Skeletal muscle tissue (tissue), 4 donors: Measurements from ENCODE around the gene PTPN2. TPM values are rescaled to one million over a fixed set of nuclear protein-coding genes. Genes with fewer than 3 reads are reported as not detected.

Experiments
- H3K27ac ChIP-seq: one replicate; pipeline ENCODE4 v1.7.0; 2013; ENCODE audit warnings: mild to moderate bottlenecking, low read depth, low read length, inconsistent platforms
- H3K27me3 ChIP-seq, 3 donors: one replicate each; pipeline ENCODE4 v1.7.0; 2013; ENCODE audit warnings: low read length in 3 of 3; ENCODE audit not compliant: control insufficient read depth in 3 of 3, insufficient read depth in 3 of 3
- H3K36me3 ChIP-seq, 3 donors: one replicate each; pipeline ENCODE4 v1.7.0; 2013; ENCODE audit warnings: low read length in 3 of 3; ENCODE audit not compliant: control insufficient read depth in 3 of 3, insufficient read depth in 3 of 3
- H3K4me1 ChIP-seq, 3 donors: one replicate each; pipeline ENCODE4 v1.7.0; 2013; ENCODE audit warnings: low read length in 3 of 3, mild to moderate bottlenecking in 3 of 3; ENCODE audit not compliant: control insufficient read depth in 3 of 3, insufficient read depth in 3 of 3
- H3K4me3 ChIP-seq, 3 donors: one replicate each; pipeline ENCODE4 v1.7.0; 2013; ENCODE audit warnings: low read length in 3 of 3
- H3K9ac ChIP-seq, 3 donors: one replicate each; pipeline ENCODE4 v1.7.0; 2013; ENCODE audit warnings: low read length in 3 of 3, mild to moderate bottlenecking in 3 of 3, moderate library complexity in 2 of 3, low read depth in 1 of 3
- H3K9me3 ChIP-seq, 3 donors: one replicate each; pipeline ENCODE4 v1.7.0; 2013; ENCODE audit warnings: low read length in 3 of 3; ENCODE audit not compliant: control insufficient read depth in 3 of 3
- total RNA-seq: library from RNA; depleted of rRNA; stranded (reverse); fragments of >200 nt; gene quantifications from one replicate; pipeline ENCODE4 v1.2.3, GENCODE V29; 2014
- donor health status: Osteomylitis.

The PTPN2 gene
- total RNA-seq, 1 donor from 2014 or later, result 17.2 TPM

- Histone ChIP-seq H3K9me3 (no peaks in the 10 kb centered on the region), H3K36me3 (no peaks in the 10 kb centered on the region), H3K4me3 (no peak overlapping the region), H3K4me1 (no peaks in the 10 kb centered on the region), H3K27me3 (peaks cover 0 to 2% (median 0%) of the 10 kb centered on the region in 3 donors), H3K27ac (no peak overlapping the region), H3K9ac (no peak overlapping the region)
Measured at GRCh38 chr18:12751891-12752290, 132.1 kb downstream of the PTPN2 start.

GRCh38 chr18:12751503-12751884 lies 132.5 kb downstream of the PTPN2 start:
- no peak overlapping the region for H3K27ac ChIP-seq
- peaks cover 0 to 2% (median 0%) of the 10 kb centered on the region in 3 donors for H3K27me3 ChIP-seq
- H3K36me3 ChIP-seq, result no peaks in the 10 kb centered on the region
- no peaks in the 10 kb centered on the region for H3K9me3 ChIP-seq
- H3K4me3 ChIP-seq, result no peak overlapping the region
- H3K4me1 ChIP-seq, result no peaks in the 10 kb centered on the region
- H3K9ac ChIP-seq, result no peak overlapping the region

- H3K27me3 ChIP-seq, result peaks cover 0 to 2% (median 0%) of the 10 kb centered on the region in 3 donors
- H3K9ac ChIP-seq, result no peak overlapping the region
- no peaks in the 10 kb centered on the region for H3K36me3 ChIP-seq
- H3K9me3 ChIP-seq, result no peaks in the 10 kb centered on the region
- no peak overlapping the region for H3K4me3 ChIP-seq
- no peaks in the 10 kb centered on the region for H3K4me1 ChIP-seq
- H3K27ac ChIP-seq, result no peak overlapping the region
Measured at GRCh38 chr18:12750715-12751502, 133.1 kb downstream of the PTPN2 start.

DNA sequence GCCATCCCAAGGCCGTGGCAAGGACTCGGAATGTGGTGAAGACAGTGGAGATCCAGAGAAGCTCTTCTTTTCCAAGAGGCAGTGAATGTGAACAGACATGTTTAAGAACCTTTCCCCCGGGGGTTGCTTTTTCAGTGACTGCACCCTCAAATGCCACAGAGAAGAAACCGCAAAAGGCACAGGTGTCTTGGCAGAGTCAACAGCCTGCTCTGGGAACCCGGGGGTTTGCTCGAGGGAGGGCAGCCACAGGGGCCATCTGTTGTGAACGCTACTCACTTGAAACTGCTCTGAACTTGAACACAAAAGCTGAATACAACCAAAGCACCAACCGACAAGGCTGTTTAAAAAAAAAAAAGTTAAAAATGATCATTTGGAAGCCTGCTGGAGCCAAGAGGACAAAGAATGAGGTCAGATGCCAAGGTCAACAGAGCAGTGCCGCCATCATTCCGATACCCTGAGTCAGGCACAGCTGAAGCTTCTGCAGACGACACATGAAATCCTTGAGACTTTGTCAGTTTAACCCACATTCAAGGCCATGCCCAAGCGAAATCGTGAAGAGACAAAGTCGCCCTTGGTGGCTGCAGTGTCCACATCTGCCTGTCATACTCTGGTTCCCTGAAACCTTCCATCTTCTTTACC lies 133.8 kb downstream of the PTPN2 start:
- Histone ChIP-seq H3K27ac (no peak overlapping the region), H3K4me3 (no peak overlapping the region), H3K27me3 (peaks cover 0 to 2% (median 0%) of the 10 kb centered on the region in 3 donors), H3K4me1 (no peaks in the 10 kb centered on the region), H3K36me3 (no peaks in the 10 kb centered on the region), H3K9me3 (no peaks in the 10 kb centered on the region), H3K9ac (no peak overlapping the region)

- Histone ChIP-seq H3K27ac (no peak overlapping the region), H3K9me3 (no peaks in the 10 kb centered on the region), H3K27me3 (peaks cover 0 to 2% (median 0%) of the 10 kb centered on the region in 3 donors), H3K36me3 (no peaks in the 10 kb centered on the region), H3K4me1 (no peaks in the 10 kb centered on the region), H3K4me3 (no peak overlapping the region), H3K9ac (no peak overlapping the region)
Measured at GRCh38 chr18:12749121-12749520, 134.9 kb downstream of the PTPN2 start.

- H3K9me3 ChIP-seq, result no peaks in the 10 kb centered on the region
- H3K36me3 ChIP-seq, result no peaks in the 10 kb centered on the region
- H3K4me3 ChIP-seq, result no peak overlapping the region
- H3K27me3 ChIP-seq, result peaks cover 0 to 2% (median 0%) of the 10 kb centered on the region in 3 donors
- no peak overlapping the region for H3K9ac ChIP-seq
- no peak overlapping the region for H3K27ac ChIP-seq
- no peaks in the 10 kb centered on the region for H3K4me1 ChIP-seq
Measured at GRCh38 chr18:12748671-12749070, 135.4 kb downstream of the PTPN2 start.

DNA sequence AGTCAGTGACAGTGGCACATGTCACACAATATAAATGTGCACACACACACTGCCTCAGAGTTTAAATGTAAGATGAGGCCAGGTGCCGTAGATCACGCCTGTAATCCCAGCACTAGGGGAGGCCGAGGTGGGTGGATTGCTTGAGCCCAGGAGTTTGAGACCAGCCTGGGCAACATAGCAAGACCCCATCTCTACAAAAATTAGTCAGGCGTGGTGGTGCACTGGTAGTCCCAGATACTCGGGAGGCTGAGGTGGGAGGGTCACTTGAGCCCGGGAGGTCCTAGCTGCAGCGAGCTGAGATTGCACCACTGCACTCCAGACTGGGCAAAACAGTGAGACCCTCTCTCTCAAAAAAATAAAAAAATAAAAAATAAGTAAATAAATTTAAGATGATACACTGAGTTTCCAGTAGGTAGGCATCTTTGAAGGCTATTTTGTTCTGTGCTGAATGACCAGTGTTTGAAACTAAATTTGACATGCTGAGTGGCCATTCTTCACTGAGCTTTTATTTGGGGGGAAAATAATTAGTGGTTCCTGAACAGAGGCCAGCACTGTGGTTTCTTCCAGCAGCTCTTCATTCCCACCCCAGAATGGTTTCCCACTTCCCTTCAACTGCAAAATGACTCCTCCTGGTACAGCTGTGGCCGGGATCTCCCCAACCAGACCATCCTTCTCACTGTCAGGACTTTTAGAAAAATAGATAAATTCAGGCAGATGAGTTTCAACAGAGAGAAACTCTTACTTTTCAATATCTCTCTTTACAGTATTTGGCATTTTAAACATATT lies 136.3 kb downstream of the PTPN2 start:
- Histone ChIP-seq H3K4me3 (no peak overlapping the region), H3K27me3 (peaks cover 0 to 2% (median 0%) of the 10 kb centered on the region in 3 donors), H3K27ac (no peak overlapping the region), H3K9ac (no peak overlapping the region), H3K9me3 (no peaks in the 10 kb centered on the region), H3K36me3 (no peaks in the 10 kb centered on the region), H3K4me1 (no peaks in the 10 kb centered on the region)

- H3K4me3 ChIP-seq, result no peak overlapping the region
- H3K9me3 ChIP-seq, result no peaks in the 10 kb centered on the region
- H3K27ac ChIP-seq, result no peak overlapping the region
- no peaks in the 10 kb centered on the region for H3K36me3 ChIP-seq
- H3K27me3 ChIP-seq, result no peaks in the 10 kb centered on the region
- no peaks in the 10 kb centered on the region for H3K4me1 ChIP-seq
- H3K9ac ChIP-seq, result no peak overlapping the region
Measured at GRCh38 chr18:12745095-12745795, 138.8 kb downstream of the PTPN2 start.

DNA sequence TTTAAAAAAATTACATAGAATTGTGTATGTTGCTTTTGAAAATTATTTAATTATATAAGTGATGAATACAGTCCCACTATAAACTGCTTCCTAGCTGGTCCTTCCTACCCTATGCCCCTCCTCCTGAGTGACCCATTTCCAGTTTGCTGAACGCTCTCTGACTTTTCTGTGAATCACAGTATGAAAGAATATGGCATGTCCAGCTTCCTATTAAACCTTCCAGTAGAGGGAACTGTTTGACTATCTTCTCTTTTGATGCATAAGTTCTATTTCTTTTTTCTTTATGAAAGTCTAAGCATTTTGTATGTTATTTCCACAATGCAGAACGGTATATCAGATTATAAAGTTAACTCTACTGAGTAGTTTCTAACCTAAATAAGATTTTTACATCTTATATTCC lies 139.9 kb downstream of the PTPN2 start:
- no peak overlapping the region for H3K4me3 ChIP-seq
- H3K36me3 ChIP-seq, result no peaks in the 10 kb centered on the region
- H3K27ac ChIP-seq, result no peak overlapping the region
- H3K27me3 ChIP-seq, result no peaks in the 10 kb centered on the region
- H3K4me1 ChIP-seq, result no peaks in the 10 kb centered on the region
- H3K9ac ChIP-seq, result no peak overlapping the region
- H3K9me3 ChIP-seq, result no peaks in the 10 kb centered on the region
